MM.1S (cell line): ENCODE measurements around the gene TRAF1.
A peak's percentile ranks its signal among the peaks of the same experiment; 100 is the strongest.

ENCODE experiments used
- DNase-seq: peaks from one replicate; pipeline ENCODE4 v3.0.0-alpha.2; 2015
- H2AFZ ChIP-seq: fragments of 300-600 bp; sonication (generic); 2 replicates; pipeline ENCODE4 v1.6.0; 2016; ENCODE audit warnings: antibody characterized with exemption, low read length
- H3F3A ChIP-seq: fragments of 300-600 bp; sonication (generic); 2 replicates; pipeline ENCODE4 v1.6.1; 2016; ENCODE audit warnings: mild to moderate bottlenecking, antibody characterized with exemption, low read length, moderate library complexity, mixed read lengths; ENCODE audit not compliant: insufficient read depth
- H3K27ac ChIP-seq: fragments of 300-600 bp; sonication (generic); 2 replicates; pipeline ENCODE4 v1.5.1; 2016; ENCODE audit warnings: mild to moderate bottlenecking, low read length
- H3K27me3 ChIP-seq: fragments of 300-600 bp; sonication (generic); replicated peaks from 2 replicates; pipeline ENCODE4 v1.6.0; 2016; ENCODE audit warnings: low read length; ENCODE audit not compliant: insufficient read depth
- H3K36me3 ChIP-seq: fragments of 300-600 bp; sonication (generic); replicated peaks from 2 replicates; pipeline ENCODE4 v1.6.1; 2016; ENCODE audit warnings: mild to moderate bottlenecking, low read length, mixed read lengths; ENCODE audit not compliant: insufficient read depth
- H3K4me1 ChIP-seq: fragments of 300-600 bp; sonication (generic); 2 replicates; pipeline ENCODE4 v1.6.1; 2016; ENCODE audit warnings: low read length, mixed read lengths
- H3K4me2 ChIP-seq: fragments of 300-600 bp; sonication (generic); 2 replicates; pipeline ENCODE4 v1.6.0; 2016; ENCODE audit warnings: low read depth, low read length
- H3K4me3 ChIP-seq: fragments of 300-600 bp; sonication (generic); 2 replicates; pipeline ENCODE4 v1.5.1; 2016; ENCODE audit warnings: low read length, mixed read lengths
- H3K79me2 ChIP-seq: fragments of 300-600 bp; sonication (generic); 2 replicates; pipeline ENCODE4 v1.6.1; 2016; ENCODE audit warnings: mixed run types, low read length, mixed read lengths
- H3K9ac ChIP-seq: fragments of 300-600 bp; sonication (generic); 2 replicates; pipeline ENCODE4 v1.6.1; 2016; ENCODE audit warnings: low read length, mixed read lengths
- H3K9me2 ChIP-seq: fragments of 300-600 bp; sonication (generic); replicated peaks from 2 replicates; pipeline ENCODE4 v1.6.1; 2016; ENCODE audit warnings: mild to moderate bottlenecking, low read length, mixed read lengths; ENCODE audit not compliant: insufficient read depth
- H3K9me3 ChIP-seq: fragments of 300-600 bp; sonication (generic); replicated peaks from 2 replicates; pipeline ENCODE4 v1.6.1; 2016; ENCODE audit warnings: mild to moderate bottlenecking, low read length, mixed read lengths; ENCODE audit not compliant: insufficient read depth
- H4K20me1 ChIP-seq: fragments of 300-600 bp; sonication (generic); 2 replicates; pipeline ENCODE4 v1.6.1; 2016; ENCODE audit warnings: mild to moderate bottlenecking, low read length, moderate library complexity, mixed read lengths; ENCODE audit not compliant: insufficient read depth
- CTCF ChIP-seq: fragments of 300-600 bp; sonication (generic); IDR thresholded peaks from 2 replicates; pipeline ENCODE4 v1.5.1; 2016; ENCODE audit warnings: antibody characterized with exemption, low read length, mixed read lengths
- EZH2 ChIP-seq: fragments of 300-600 bp; sonication (generic); optimal IDR thresholded peaks from 2 replicates; pipeline ENCODE3; 2017; ENCODE audit warnings: low read depth, mild to moderate bottlenecking, antibody characterized with exemption, low read length, mixed read lengths
- EZH2phosphoT487 ChIP-seq: fragments of 300-600 bp; sonication (generic); IDR thresholded peaks from 2 replicates; pipeline ENCODE4 v1.6.1; 2018; ENCODE audit warnings: antibody characterized with exemption, low read length

Gene TRAF1

GRCh38 chr9:120867676-120868338 lies 58.8 kb downstream of the TRAF1 start:
- peak overlapping the region; percentile 84 for H3K4me2 ChIP-seq
- no peak for TF ChIP-seq EZH2phosphoT487
- no peak for TF ChIP-seq CTCF
- no peak for TF ChIP-seq EZH2
- peaks cover 24% of the 10 kb centered on the region for H3F3A ChIP-seq
- H3K4me3 ChIP-seq = peak overlapping the region; percentile 45; the same call in 1 of the 2 replicates
- H4K20me1 ChIP-seq = no peaks in the 10 kb centered on the region
- DNase-seq = no peak
- peaks cover 12% of the 10 kb centered on the region for H3K79me2 ChIP-seq
- H3K9me2 ChIP-seq = no peaks in the 10 kb centered on the region
- no peaks in the 10 kb centered on the region for H3K9me3 ChIP-seq
- no peaks in the 10 kb centered on the region for H3K27me3 ChIP-seq
- peak overlapping the region; percentile 12; the same call in 1 of the 2 replicates for H3K9ac ChIP-seq
- peaks cover 18% of the 10 kb centered on the region for H3K4me1 ChIP-seq
- H2AFZ ChIP-seq = no peak overlapping the region
- 0 out of 2 replicates have a peak, but pooled peaks cover 7% of the 10 kb centered on the region for H3K36me3 ChIP-seq
- H3K27ac ChIP-seq = peak overlapping the region; percentile 30; the same call in 1 of the 2 replicates

GRCh38 chr9:120866651-120867050 lies 59.9 kb downstream of the TRAF1 start:
- no peak for DNase-seq
- Histone ChIP-seq H3K4me2 (no peak overlapping the region), H3K79me2 (0 out of 2 replicates have a peak, but pooled peaks cover 7% of the 10 kb centered on the region), H4K20me1 (no peaks in the 10 kb centered on the region), H3K4me1 (peaks cover 12% of the 10 kb centered on the region), H3K27ac (no peak overlapping the region), H3K9ac (no peak overlapping the region), H3F3A (peaks cover 15% of the 10 kb centered on the region; the same call in 1 of the 2 replicates), H3K36me3 (0 out of 2 replicates have a peak, but pooled peaks cover 3% of the 10 kb centered on the region), H3K27me3 (no peaks in the 10 kb centered on the region), H3K4me3 (no peak overlapping the region), H3K9me2 (no peaks in the 10 kb centered on the region), H3K9me3 (no peaks in the 10 kb centered on the region), H2AFZ (no peak overlapping the region)
- TF ChIP-seq EZH2phosphoT487 = no peak
- TF ChIP-seq EZH2 = no peak
- no peak for TF ChIP-seq CTCF

- Histone ChIP-seq H3K9me2 (no peaks in the 10 kb centered on the region), H3K4me3 (no peak overlapping the region), H2AFZ (no peak overlapping the region), H3K4me2 (no peak overlapping the region), H3K9ac (no peak overlapping the region), H3K9me3 (no peaks in the 10 kb centered on the region), H3K27ac (no peak overlapping the region), H3K36me3 (no peaks in the 10 kb centered on the region), H4K20me1 (no peaks in the 10 kb centered on the region), H3K27me3 (no peaks in the 10 kb centered on the region), H3F3A (peaks cover 15% of the 10 kb centered on the region; the same call in 1 of the 2 replicates), H3K4me1 (peaks cover 12% of the 10 kb centered on the region), H3K79me2 (0 out of 2 replicates have a peak, but pooled peaks cover 7% of the 10 kb centered on the region)
- DNase-seq = no peak
- no peak for TF ChIP-seq CTCF
- no peak for TF ChIP-seq EZH2phosphoT487
- TF ChIP-seq EZH2 = no peak
These were observed 60.8 kb downstream of the TRAF1 start for GRCh38 chr9:120865809-120866208.
